OCI-LY1 (cell line): ENCODE measurements around the gene HNRNPAB.

Source experiments
- H2AFZ ChIP-seq: fragments of 200-600 bp; sonication (generic), shearing (Covaris generic); 2 replicates; pipeline ENCODE4 v1.6.0; 2014; ENCODE audit warnings: antibody characterized with exemption, mild to moderate bottlenecking, low read length
- H3F3A ChIP-seq: fragments of 200-600 bp; sonication (generic), shearing (Covaris generic); 2 replicates; pipeline ENCODE4 v1.6.0; 2014; ENCODE audit warnings: mild to moderate bottlenecking, antibody characterized with exemption, low read length, moderate library complexity; ENCODE audit not compliant: insufficient read depth
- H3K27ac ChIP-seq: fragments of 200-600 bp; sonication (generic); 2 replicates; pipeline ENCODE4 v1.5.1; 2014; ENCODE audit warnings: low read length, mixed run types, mild to moderate bottlenecking, low read depth; ENCODE audit not compliant: poor library complexity, severe bottlenecking
- H3K27me3 ChIP-seq: fragments of 200-600 bp; sonication (generic); 2 replicates; pipeline ENCODE4 v1.6.0; 2014; ENCODE audit warnings: antibody characterized with exemption, mild to moderate bottlenecking, low read length, moderate library complexity; ENCODE audit not compliant: insufficient read depth
- H3K36me3 ChIP-seq: fragments of 200-600 bp; sonication (generic); 2 replicates; pipeline ENCODE4 v1.6.1; 2014; ENCODE audit warnings: mild to moderate bottlenecking, antibody characterized with exemption, low read length, moderate library complexity, mixed read lengths; ENCODE audit not compliant: insufficient read depth
- H3K4me1 ChIP-seq: fragments of 200-600 bp; sonication (generic); 2 replicates; pipeline ENCODE4 v1.5.1; 2014; ENCODE audit warnings: mild to moderate bottlenecking, low read length, moderate library complexity; ENCODE audit not compliant: insufficient read depth, severe bottlenecking
- H3K4me2 ChIP-seq: fragments of 200-600 bp; sonication (generic), shearing (Covaris generic); 2 replicates; pipeline ENCODE4 v1.6.1; 2014; ENCODE audit warnings: low read length
- H3K4me3 ChIP-seq: fragments of 200-600 bp; sonication (generic); 2 replicates; pipeline ENCODE4 v1.5.1; 2014; ENCODE audit warnings: low read length, low read depth, mild to moderate bottlenecking, mixed read lengths; ENCODE audit not compliant: poor library complexity, severe bottlenecking
- H3K79me2 ChIP-seq: fragments of 200-600 bp; shearing (Covaris generic); 2 replicates; pipeline ENCODE4 v1.6.1; 2016; ENCODE audit warnings: mixed run types, low read length, mixed read lengths; ENCODE audit not compliant: insufficient read depth
- H3K9ac ChIP-seq: fragments of 200-600 bp; sonication (generic), shearing (Covaris generic); 2 replicates; pipeline ENCODE4 v1.6.1; 2014; ENCODE audit warnings: mild to moderate bottlenecking, low read length, mixed read lengths
- H3K9me2 ChIP-seq: fragments of 200-600 bp; sonication (generic), shearing (Covaris generic); 2 replicates; pipeline ENCODE4 v1.6.1; 2014; ENCODE audit warnings: low read depth, mild to moderate bottlenecking, low read length, mixed read lengths
- H3K9me3 ChIP-seq: fragments of 200-600 bp; shearing (Covaris generic); 2 replicates; pipeline ENCODE4 v1.6.1; 2014; ENCODE audit warnings: low read length, mixed read lengths
- H4K20me1 ChIP-seq: fragments of 200-600 bp; sonication (generic), shearing (Covaris generic); 2 replicates; pipeline ENCODE4 v1.6.0; 2016; ENCODE audit warnings: mild to moderate bottlenecking, low read length; ENCODE audit not compliant: insufficient read depth
- CTCF ChIP-seq: fragments of 200-600 bp; sonication (generic), shearing (Covaris generic); IDR thresholded peaks from 2 replicates; pipeline ENCODE4 v1.5.1; 2017; ENCODE audit warnings: mild to moderate bottlenecking, antibody characterized with exemption, low read length, moderate library complexity, mixed read lengths
- EZH2 ChIP-seq: fragments of 200-600 bp; sonication (generic), shearing (Covaris generic); IDR thresholded peaks from 2 replicates; pipeline ENCODE4 v1.8.0; 2017; ENCODE audit warnings: borderline replicate concordance, mixed run types, mild to moderate bottlenecking, antibody characterized with exemption, low read length, moderate library complexity, mixed read lengths

The HNRNPAB gene

GRCh38 chr5:178240341-178240741 is 36.0 kb downstream of the HNRNPAB start:
- Histone ChIP-seq H4K20me1 (no peaks in the 10 kb centered on the region), H3K4me1 (peaks cover 20% of the 10 kb centered on the region), H3K4me3 (no peak overlapping the region), H3K9me3 (no peaks in the 10 kb centered on the region), H3K27me3 (no peaks in the 10 kb centered on the region), H2AFZ (no peak overlapping the region), H3K9me2 (no peaks in the 10 kb centered on the region), H3K4me2 (no peak overlapping the region), H3K9ac (no peak overlapping the region), H3K27ac (no peak overlapping the region), H3K79me2 (no peaks in the 10 kb centered on the region), H3K36me3 (no peaks in the 10 kb centered on the region), H3F3A (no peaks in the 10 kb centered on the region)
- TF ChIP-seq CTCF (no peak), EZH2 (no peak)

GRCh38 chr5:178240766-178241165 is 36.4 kb downstream of the HNRNPAB start:
- Histone ChIP-seq H3K4me1 (peaks cover 20% of the 10 kb centered on the region), H4K20me1 (no peaks in the 10 kb centered on the region), H3K79me2 (no peaks in the 10 kb centered on the region), H3K27ac (no peak overlapping the region), H3K27me3 (no peaks in the 10 kb centered on the region), H3K4me3 (no peak overlapping the region), H2AFZ (no peak overlapping the region), H3F3A (no peaks in the 10 kb centered on the region), H3K9me3 (no peaks in the 10 kb centered on the region), H3K9me2 (no peaks in the 10 kb centered on the region), H3K9ac (no peak overlapping the region), H3K36me3 (no peaks in the 10 kb centered on the region), H3K4me2 (no peak overlapping the region)
- TF ChIP-seq CTCF = no peak
- no peak for TF ChIP-seq EZH2

- no peak overlapping the region for H3K27ac ChIP-seq
Observed at GRCh38 chr5:178241231-178241663, 36.9 kb downstream of the HNRNPAB start.

More at GRCh38 chr5:178241231-178241663, 36.9 kb downstream of the HNRNPAB start:
- Histone ChIP-seq H3K9me2 (no peaks in the 10 kb centered on the region), H3F3A (no peaks in the 10 kb centered on the region), H3K36me3 (no peaks in the 10 kb centered on the region), H3K27me3 (no peaks in the 10 kb centered on the region), H4K20me1 (no peaks in the 10 kb centered on the region), H3K9ac (no peak overlapping the region), H3K4me3 (no peak overlapping the region), H3K4me1 (peaks cover 20% of the 10 kb centered on the region), H3K9me3 (no peaks in the 10 kb centered on the region), H3K79me2 (no peaks in the 10 kb centered on the region), H3K4me2 (no peak overlapping the region), H2AFZ (no peak overlapping the region)
- TF ChIP-seq EZH2 (no peak), CTCF (no peak)
